Measurements from ENCODE around the gene GRM5. TPM values are rescaled to one million over a fixed set of nuclear protein-coding genes. Genes with fewer than 3 reads are reported as not detected.

Gene GRM5
- total RNA-seq, 1 donor from 2014 or later = not detected

GRCh38 chr11:88491674-88492073, 574.1 kb downstream of the GRM5 start:
- no peaks in the 10 kb centered on the region for H3K4me1 Mint-ChIP-seq
- no peaks in the 10 kb centered on the region for H3K36me3 Mint-ChIP-seq

DNA sequence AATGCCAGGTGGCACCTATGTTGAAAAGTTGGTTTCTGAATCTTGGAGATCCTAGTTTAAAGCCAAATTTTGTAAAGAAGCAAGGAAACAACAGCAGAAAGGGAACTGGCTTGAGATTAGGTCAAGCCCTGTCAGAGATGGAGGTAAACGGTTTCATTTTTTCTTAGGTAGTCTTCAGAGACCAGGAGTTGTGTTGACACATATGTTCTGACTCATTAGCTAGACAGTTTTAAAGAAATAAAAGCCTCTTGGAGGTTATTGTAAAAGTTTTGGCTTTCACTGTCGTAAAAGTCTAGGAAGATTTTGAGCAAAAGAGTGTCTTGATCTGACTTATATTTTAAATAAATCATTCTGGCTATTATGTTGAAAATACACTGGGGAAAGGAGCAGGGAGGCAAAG, 576.8 kb downstream of the GRM5 start:
- no peak overlapping the region for H3K4me3 Mint-ChIP-seq
- no peak overlapping the region for H2AFZ ChIP-seq (replicated peaks)
- no peaks in the 10 kb centered on the region for H3K27me3 Mint-ChIP-seq (ENCODE audit: insufficient read depth, low read depth)
- H3K9me3 Mint-ChIP-seq = no peaks in the 10 kb centered on the region
- H4K20me1 ChIP-seq (ENCODE audit: low read depth) = no peaks in the 10 kb centered on the region
- no peaks in the 10 kb centered on the region for H3K4me1 Mint-ChIP-seq
- no peak for TF ChIP-seq CTCF (IDR thresholded peaks at IDR 0.05)
- no peak overlapping the region for H3K4me2 ChIP-seq
- no peaks in the 10 kb centered on the region for H3K36me3 ChIP-seq
- H3K9ac ChIP-seq = no peak overlapping the region
- H3K27me3 ChIP-seq = no peaks in the 10 kb centered on the region
- no peaks in the 10 kb centered on the region for H3K4me1 ChIP-seq
- no peak overlapping the region for H3K27ac ChIP-seq
- no peaks in the 10 kb centered on the region for H3K9me3 ChIP-seq (ENCODE audit: low read depth)
- no peak overlapping the region for H3K27ac Mint-ChIP-seq
- no peak overlapping the region for H3K4me3 ChIP-seq
- no peaks in the 10 kb centered on the region for H3K36me3 Mint-ChIP-seq
- H3K79me2 ChIP-seq (ENCODE audit: low read depth) = no peaks in the 10 kb centered on the region
- DNase-seq (ENCODE audit: low spot score) = no peak
- H3F3A ChIP-seq (ENCODE audit: low read depth) = no peaks in the 10 kb centered on the region

More at GRCh38 chr11:88491674-88492073, 574.1 kb downstream of the GRM5 start:
- TF ChIP-seq CTCF (IDR thresholded peaks at IDR 0.05) (no peak), EZH2phosphoT487 (IDR thresholded peaks at IDR 0.05) (no peak)
- Mint-ChIP-seq H3K27ac (no peak overlapping the region), H3K27me3 (ENCODE audit: insufficient read depth, low read depth) (peaks cover 2% of the 10 kb centered on the region), H3K9me3 (no peaks in the 10 kb centered on the region), H3K4me3 (no peak overlapping the region)
- no peaks in the 10 kb centered on the region for H3K9me3 ChIP-seq (ENCODE audit: low read depth)
- no peaks in the 10 kb centered on the region for H4K20me1 ChIP-seq (ENCODE audit: low read depth)
- no peaks in the 10 kb centered on the region for H3K4me1 ChIP-seq
- no peak overlapping the region for H3K4me2 ChIP-seq
- no peaks in the 10 kb centered on the region for H3K36me3 ChIP-seq
- H3K27ac ChIP-seq = no peak overlapping the region
- no peak overlapping the region for H3K9ac ChIP-seq
- H3K27me3 ChIP-seq = no peaks in the 10 kb centered on the region
- DNase-seq (ENCODE audit: low spot score) = no peak
- H3F3A ChIP-seq (ENCODE audit: low read depth) = no peaks in the 10 kb centered on the region
- H3K4me3 ChIP-seq = no peak overlapping the region
- H3K79me2 ChIP-seq (ENCODE audit: low read depth) = no peaks in the 10 kb centered on the region
- H2AFZ ChIP-seq (replicated peaks) = no peak overlapping the region

DNA sequence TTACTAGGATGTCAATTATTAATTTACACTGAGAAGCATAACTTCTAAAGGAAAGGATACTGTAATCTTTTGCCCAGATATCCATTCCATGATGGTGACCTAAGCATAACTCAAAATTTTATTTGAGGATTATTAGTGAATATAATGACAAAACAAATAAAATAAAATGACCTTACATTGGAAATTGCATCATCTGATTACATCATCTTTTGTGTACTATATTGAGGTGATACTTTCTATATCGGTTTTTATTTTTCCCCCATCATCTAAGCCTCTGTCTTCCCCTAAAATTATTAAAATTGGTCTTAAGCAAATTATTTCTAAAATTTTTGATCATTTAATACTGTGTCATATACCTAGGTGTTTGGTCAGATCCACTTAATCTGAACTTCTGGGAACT, 578.1 kb downstream of the GRM5 start:
- Mint-ChIP-seq H3K9me3 (no peaks in the 10 kb centered on the region), H3K4me1 (no peaks in the 10 kb centered on the region), H3K4me3 (no peak overlapping the region), H3K36me3 (no peaks in the 10 kb centered on the region), H3K27me3 (ENCODE audit: insufficient read depth, low read depth) (no peaks in the 10 kb centered on the region), H3K27ac (no peak overlapping the region)
- TF ChIP-seq EZH2 (IDR thresholded peaks at IDR 0.05) = no peak
- TF ChIP-seq CTCF (IDR thresholded peaks at IDR 0.05) = no peak
- no peak for TF ChIP-seq EZH2phosphoT487 (IDR thresholded peaks at IDR 0.05)
- Histone ChIP-seq H3F3A (ENCODE audit: low read depth) (no peaks in the 10 kb centered on the region), H3K4me3 (no peak overlapping the region), H4K20me1 (ENCODE audit: low read depth) (no peaks in the 10 kb centered on the region), H2AFZ (replicated peaks) (no peak overlapping the region), H3K4me2 (no peak overlapping the region), H3K9me3 (ENCODE audit: low read depth) (no peaks in the 10 kb centered on the region), H3K27ac (no peak overlapping the region), H3K36me3 (no peaks in the 10 kb centered on the region), H3K4me1 (no peaks in the 10 kb centered on the region), H3K27me3 (no peaks in the 10 kb centered on the region), H3K79me2 (ENCODE audit: low read depth) (no peaks in the 10 kb centered on the region), H3K9ac (no peak overlapping the region)
- DNase-seq (ENCODE audit: low spot score) = no peak

Data from neural progenitor cell (in vitro differentiated cells).